ENCODE results near the gene CCR3.

- TF ChIP-seq POLR2A (IDR thresholded peaks at IDR 0.05) (no peak), CTCF (IDR thresholded peaks at IDR 0.05) (no peak)
Observed at GRCh38 chr3:46298871-46299607, 56.8 kb downstream of the CCR3 start.
